CD8-positive, alpha-beta memory T cell (primary cell): ENCODE measurements around the gene MIER2. TPM values are rescaled to one million over a fixed set of nuclear protein-coding genes. Genes with fewer than 3 reads are reported as not detected.
"Not testable (repeated sequence)": the region's sequence is repeated elsewhere in the genome, so short reads cannot be mapped to it uniquely, and the experiment has no call there.

ENCODE experiments used
- CTCF ChIA-PET: fragments of 350-600 bp; sonication (Branson Sonifier 250); formaldehyde crosslinking; loops from one replicate; lab custom pipeline; 2021; ENCODE audit warnings: antibody characterized with exemption; lab: Charles Lee
- POLR2A ChIA-PET: fragments of 350-600 bp; sonication (Branson Sonifier 250); formaldehyde crosslinking; loops from one replicate; lab custom pipeline; 2021; ENCODE audit warnings: antibody characterized with exemption; lab: Charles Lee
- DNase-seq, 5 donors: peaks; one replicate each; pipeline versions ENCODE4 v3.0.0 to v3.0.0-alpha.2; 2020 to 2022; ENCODE audit warnings: mixed read lengths in 1 of 5
- H3K27ac ChIP-seq: one replicate; pipeline ENCODE4 v1.7.0; 2013; ENCODE audit warnings: low read depth, mild to moderate bottlenecking, low read length, moderate library complexity
- H3K27me3 ChIP-seq: 2 replicates; pipeline ENCODE4 v1.7.0; 2013; ENCODE audit warnings: low read length, mild to moderate bottlenecking; ENCODE audit not compliant: insufficient read depth, poor library complexity, severe bottlenecking
- H3K36me3 ChIP-seq: 2 replicates; pipeline ENCODE4 v1.7.0; 2013; ENCODE audit warnings: mild to moderate bottlenecking, low read length, moderate library complexity; ENCODE audit not compliant: insufficient read depth
- H3K4me1 ChIP-seq: 2 replicates; pipeline ENCODE4 v1.7.0; 2013; ENCODE audit warnings: mild to moderate bottlenecking, low read length, moderate library complexity; ENCODE audit not compliant: insufficient read depth
- H3K4me3 ChIP-seq: 2 replicates; pipeline ENCODE4 v1.7.0; 2013; ENCODE audit warnings: mild to moderate bottlenecking, low read length
- H3K9me3 ChIP-seq: 2 replicates; pipeline ENCODE4 v1.7.0; 2013; ENCODE audit warnings: mild to moderate bottlenecking, low read length
- H3K27ac Mint-ChIP-seq, 8 donors: one replicate each; pipeline ENCODE4 v1.8.0; 2020 to 2021; ENCODE audit warnings: mixed read lengths in 8 of 8, mild to moderate bottlenecking in 6 of 8, inconsistent platforms in 3 of 8, moderate library complexity in 3 of 8
- H3K27me3 Mint-ChIP-seq, 2 donors: one replicate each; pipeline ENCODE4 v1.8.0; 2020 to 2021; ENCODE audit warnings: mixed read lengths in 2 of 2, mild to moderate bottlenecking in 1 of 2, moderate library complexity in 1 of 2
- H3K36me3 Mint-ChIP-seq, 3 donors: one replicate each; pipeline ENCODE4 v1.8.0; 2020 to 2021; ENCODE audit warnings: mixed read lengths in 3 of 3, inconsistent platforms in 1 of 3, mild to moderate bottlenecking in 1 of 3
- H3K4me1 Mint-ChIP-seq, 3 donors: one replicate each; pipeline ENCODE4 v1.8.0; 2020 to 2021; ENCODE audit warnings: mixed read lengths in 3 of 3, inconsistent platforms in 1 of 3, mild to moderate bottlenecking in 1 of 3
- H3K4me3 Mint-ChIP-seq, 7 donors: one replicate each; pipeline ENCODE4 v1.8.0; 2020 to 2021; ENCODE audit warnings: mixed read lengths in 7 of 7, mild to moderate bottlenecking in 6 of 7, moderate library complexity in 4 of 7, inconsistent platforms in 2 of 7
- H3K9me3 Mint-ChIP-seq, 5 donors: one replicate each; pipeline ENCODE4 v1.8.0; 2020 to 2022; ENCODE audit warnings: mixed read lengths in 5 of 5, mild to moderate bottlenecking in 3 of 5, moderate library complexity in 2 of 5, inconsistent platforms in 1 of 5
- polyA plus RNA-seq: library from polyadenylated mRNA; unstranded; fragments of 300-500 nt; fragmentation: Illumina TruSeq; gene quantifications from one replicate; pipeline ENCODE4 v1.2.3, GENCODE V29; 2021
- total RNA-seq, 2 experiments: library from RNA; stranded (reverse); gene quantifications; one replicate each; pipeline ENCODE4 v1.2.3, GENCODE V29; 2021

Gene MIER2
- total and polyA plus RNA-seq, 3 experiments from 2014 or later = 4.9 to 20.9 (median 20.9) TPM

DNA sequence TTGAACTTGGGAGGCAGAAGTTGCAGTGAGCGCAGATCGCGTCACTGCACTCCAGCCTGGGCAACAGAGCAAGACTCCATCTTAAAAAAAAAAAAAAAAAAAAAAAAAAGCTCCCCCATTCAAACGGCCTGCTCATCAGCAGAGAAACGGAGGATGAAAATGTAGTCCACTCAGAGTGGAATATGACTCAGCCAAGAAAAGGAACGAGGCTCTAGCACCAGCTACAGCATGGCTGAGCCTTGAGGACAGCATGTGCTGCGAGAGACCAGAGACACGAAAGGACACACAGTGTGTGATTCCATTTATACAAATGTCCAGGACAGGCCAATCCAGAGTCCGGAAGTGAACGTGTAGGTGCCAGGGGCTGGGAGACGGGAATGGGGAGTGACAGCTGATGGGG lies 18.1 kb upstream of the MIER2 start:
- Mint-ChIP-seq H3K4me1 (no peaks in the 10 kb centered on the region), H3K27me3 (peaks cover 7 to 25% of the 10 kb centered on the region in 2 donors), H3K27ac (no peak overlapping the region), H3K36me3 (no peaks in the 10 kb centered on the region), H3K9me3 (no peaks in the 10 kb centered on the region), H3K4me3 (no peak overlapping the region)
- Histone ChIP-seq H3K27ac (no peak overlapping the region), H3K9me3 (no peaks in the 10 kb centered on the region), H3K27me3 (no peaks in the 10 kb centered on the region), H3K36me3 (no peaks in the 10 kb centered on the region), H3K4me3 (no peak overlapping the region), H3K4me1 (no peaks in the 10 kb centered on the region)
- CTCF ChIA-PET = interaction anchor here (0.7 kb wide), 1 partner anchor 70 kb away, joined by 3 read pairs; no protein-coding TSS in a partner anchor
- no peak for DNase-seq
- POLR2A ChIA-PET = interaction anchor here (0.6 kb wide), 1 partner anchor 113 kb away, joined by 7 read pairs; no protein-coding TSS in a partner anchor

DNA sequence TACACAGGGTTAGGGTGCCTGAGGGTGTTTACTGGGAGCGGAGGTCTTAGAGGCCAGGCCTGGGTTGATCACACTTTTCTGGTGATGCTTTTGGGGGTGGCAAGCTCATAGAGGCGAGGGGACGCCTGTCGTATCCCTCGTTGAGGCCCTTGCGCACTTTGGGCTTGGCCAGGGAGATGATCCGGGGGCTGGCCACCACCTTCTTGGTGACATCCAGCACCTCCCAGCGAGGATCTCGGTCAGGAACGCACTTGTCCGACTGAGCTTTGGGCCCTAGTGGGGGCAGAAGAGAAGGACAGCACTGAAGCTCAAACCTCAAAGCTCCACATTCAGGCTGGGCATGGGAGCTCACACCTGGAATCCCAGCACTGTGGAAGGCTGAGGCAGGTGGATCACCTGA lies 17.6 kb upstream of the MIER2 start:
- Histone ChIP-seq H3K9me3 (no peaks in the 10 kb centered on the region), H3K27ac (no peak overlapping the region), H3K4me1 (no peaks in the 10 kb centered on the region), H3K4me3 (no peak overlapping the region), H3K27me3 (no peaks in the 10 kb centered on the region), H3K36me3 (no peaks in the 10 kb centered on the region)
- Mint-ChIP-seq H3K4me1 (no peaks in the 10 kb centered on the region), H3K9me3 (peaks cover 0 to 1% (median 0%) of the 10 kb centered on the region in 5 donors), H3K36me3 (no peaks in the 10 kb centered on the region), H3K27me3 (peaks cover 7 to 25% of the 10 kb centered on the region in 2 donors), H3K4me3 (no peak overlapping the region), H3K27ac (peak overlapping the region in 1 of 8 donors; percentile 52)
- no peak for DNase-seq
- POLR2A ChIA-PET = interaction anchor here (0.6 kb wide), 1 partner anchor 113 kb away, joined by 7 read pairs; no protein-coding TSS in a partner anchor
- CTCF ChIA-PET = interaction anchor here (0.7 kb wide), 1 partner anchor 69 kb away, joined by 3 read pairs; no protein-coding TSS in a partner anchor

DNA sequence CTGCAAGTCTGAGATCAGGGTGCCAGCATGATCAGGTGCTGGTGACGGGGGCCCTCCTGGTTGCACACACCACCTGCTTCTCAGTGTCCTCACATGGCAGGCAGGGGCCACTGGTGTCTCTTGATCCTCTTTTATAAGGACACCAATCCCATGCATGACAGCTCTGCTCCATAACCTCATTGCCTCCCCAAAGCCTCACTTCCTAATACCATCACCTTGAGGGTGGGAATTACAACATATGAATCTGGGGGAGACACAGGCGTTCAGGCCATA lies 15.0 kb upstream of the MIER2 start:
- POLR2A ChIA-PET = no interaction called here
- H3K9me3 Mint-ChIP-seq = peaks cover 0 to 7% (median 0%) of the 10 kb centered on the region in 5 donors
- H3K9me3 ChIP-seq = no peaks in the 10 kb centered on the region
- H3K27me3 Mint-ChIP-seq = peaks cover 3 to 10% of the 10 kb centered on the region in 2 donors
- no peak overlapping the region for H3K27ac Mint-ChIP-seq
- no peaks in the 10 kb centered on the region for H3K36me3 Mint-ChIP-seq
- no peak overlapping the region for H3K4me3 Mint-ChIP-seq
- no peak overlapping the region for H3K4me3 ChIP-seq
- H3K4me1 ChIP-seq = no peaks in the 10 kb centered on the region
- no peaks in the 10 kb centered on the region for H3K4me1 Mint-ChIP-seq
- H3K27me3 ChIP-seq = no peaks in the 10 kb centered on the region
- no peak overlapping the region for H3K27ac ChIP-seq
- CTCF ChIA-PET = no interaction called here
- DNase-seq = no peak
- no peaks in the 10 kb centered on the region for H3K36me3 ChIP-seq

DNA sequence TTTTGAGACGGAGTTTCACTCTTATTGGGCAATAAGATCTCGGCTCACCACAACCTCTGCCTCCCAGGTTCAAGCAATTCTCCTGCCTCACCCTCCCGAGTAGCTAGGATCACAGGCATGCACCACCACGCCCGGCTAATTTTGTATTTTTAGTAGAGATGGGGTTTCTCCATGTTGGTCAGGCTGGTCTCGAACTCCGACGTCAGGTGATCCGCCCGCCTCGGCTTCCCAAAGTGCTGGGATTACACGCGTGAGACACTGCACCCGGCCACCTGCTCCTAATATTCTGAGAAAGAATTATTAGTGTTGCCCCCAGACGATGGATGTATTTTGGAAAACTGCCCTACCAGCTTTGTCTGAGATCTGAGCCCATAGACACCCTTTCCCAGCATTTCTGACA lies 10.9 kb upstream of the MIER2 start:
- H3K27me3 ChIP-seq, H3K9me3 ChIP-seq, DNase-seq, CTCF ChIA-PET, H3K4me1 ChIP-seq, H3K36me3 Mint-ChIP-seq, H3K27ac ChIP-seq, H3K4me3 ChIP-seq, H3K4me3 Mint-ChIP-seq, H3K4me1 Mint-ChIP-seq, POLR2A ChIA-PET, H3K27ac Mint-ChIP-seq, H3K36me3 ChIP-seq: not testable (repeated sequence)
- H3K27me3 Mint-ChIP-seq = peaks cover 4 to 10% of the 10 kb centered on the region in 2 donors
- H3K9me3 Mint-ChIP-seq = peaks cover 4 to 13% (median 6%) of the 10 kb centered on the region in 5 donors

DNA sequence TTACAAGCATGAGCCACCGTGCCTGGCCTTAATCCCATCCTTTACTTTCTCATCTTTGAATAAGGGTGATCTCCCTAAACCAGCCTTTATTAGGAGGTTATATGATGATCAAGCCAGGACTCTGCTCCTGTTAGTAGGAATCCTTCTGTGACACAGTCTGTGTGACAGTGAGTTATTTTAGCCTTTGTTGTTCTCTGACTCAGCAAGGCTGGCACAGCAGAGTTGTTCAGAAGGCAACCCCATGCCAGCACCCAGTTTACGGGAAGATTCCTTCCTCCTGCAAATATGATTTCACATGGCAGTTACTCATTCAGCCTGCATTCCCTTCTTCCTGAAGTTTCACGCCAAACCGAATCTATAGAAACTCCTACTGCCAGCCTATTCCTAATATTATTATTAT lies 10.5 kb upstream of the MIER2 start:
- no peak overlapping the region for H3K4me3 Mint-ChIP-seq
- ChIA-PET POLR2A (no interaction called here), CTCF (no interaction called here)
- H3K27ac Mint-ChIP-seq = peak overlapping the region in 1 of 8 donors; percentile 57
- DNase-seq = no peak
- peaks cover 0 to 3% (median 0%) of the 10 kb centered on the region in 3 donors for H3K36me3 Mint-ChIP-seq
- H3K4me3 ChIP-seq = no peak overlapping the region
- no peaks in the 10 kb centered on the region for H3K9me3 ChIP-seq
- no peaks in the 10 kb centered on the region for H3K4me1 Mint-ChIP-seq
- H3K27me3 ChIP-seq = no peaks in the 10 kb centered on the region
- peaks cover 4 to 10% of the 10 kb centered on the region in 2 donors for H3K27me3 Mint-ChIP-seq
- no peaks in the 10 kb centered on the region for H3K36me3 ChIP-seq
- H3K27ac ChIP-seq = no peak overlapping the region
- peaks cover 4 to 13% (median 6%) of the 10 kb centered on the region in 5 donors for H3K9me3 Mint-ChIP-seq
- H3K4me1 ChIP-seq = no peaks in the 10 kb centered on the region

DNA sequence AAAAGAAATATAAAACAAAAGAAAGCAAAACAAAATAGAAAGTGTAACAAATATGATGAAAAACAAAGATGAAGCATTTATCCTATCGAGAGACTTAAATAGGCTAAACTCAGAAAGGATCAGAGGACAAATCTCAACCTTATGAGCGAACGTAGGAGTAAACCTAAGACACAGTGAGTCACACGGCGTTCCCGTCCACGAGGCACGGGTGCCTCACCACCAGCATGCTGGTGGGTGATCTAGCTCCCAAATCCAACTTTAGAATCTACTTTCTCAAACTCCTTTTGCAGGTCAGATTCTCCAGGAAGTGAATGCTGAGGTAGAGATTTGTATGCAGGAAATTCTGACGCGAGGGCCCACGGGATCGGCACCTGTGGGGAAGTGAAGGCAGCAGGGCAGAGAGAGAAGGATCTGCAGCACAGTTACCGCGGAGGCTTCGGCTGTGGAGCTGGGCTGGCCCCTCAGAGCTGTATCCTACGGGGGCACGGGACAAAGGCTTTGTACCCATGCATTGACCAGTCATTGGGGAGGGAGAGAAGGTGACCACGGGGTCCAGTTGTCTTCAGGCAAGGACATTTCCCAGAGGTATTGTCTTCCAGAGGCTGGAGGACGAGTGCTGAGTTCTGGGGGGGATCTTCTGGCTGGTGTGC lies 7.5 kb upstream of the MIER2 start:
- peaks cover 0 to 3% (median 0%) of the 10 kb centered on the region in 3 donors for H3K36me3 Mint-ChIP-seq
- H3K27ac Mint-ChIP-seq = peak overlapping the region in 1 of 8 donors; percentile 29

DNA sequence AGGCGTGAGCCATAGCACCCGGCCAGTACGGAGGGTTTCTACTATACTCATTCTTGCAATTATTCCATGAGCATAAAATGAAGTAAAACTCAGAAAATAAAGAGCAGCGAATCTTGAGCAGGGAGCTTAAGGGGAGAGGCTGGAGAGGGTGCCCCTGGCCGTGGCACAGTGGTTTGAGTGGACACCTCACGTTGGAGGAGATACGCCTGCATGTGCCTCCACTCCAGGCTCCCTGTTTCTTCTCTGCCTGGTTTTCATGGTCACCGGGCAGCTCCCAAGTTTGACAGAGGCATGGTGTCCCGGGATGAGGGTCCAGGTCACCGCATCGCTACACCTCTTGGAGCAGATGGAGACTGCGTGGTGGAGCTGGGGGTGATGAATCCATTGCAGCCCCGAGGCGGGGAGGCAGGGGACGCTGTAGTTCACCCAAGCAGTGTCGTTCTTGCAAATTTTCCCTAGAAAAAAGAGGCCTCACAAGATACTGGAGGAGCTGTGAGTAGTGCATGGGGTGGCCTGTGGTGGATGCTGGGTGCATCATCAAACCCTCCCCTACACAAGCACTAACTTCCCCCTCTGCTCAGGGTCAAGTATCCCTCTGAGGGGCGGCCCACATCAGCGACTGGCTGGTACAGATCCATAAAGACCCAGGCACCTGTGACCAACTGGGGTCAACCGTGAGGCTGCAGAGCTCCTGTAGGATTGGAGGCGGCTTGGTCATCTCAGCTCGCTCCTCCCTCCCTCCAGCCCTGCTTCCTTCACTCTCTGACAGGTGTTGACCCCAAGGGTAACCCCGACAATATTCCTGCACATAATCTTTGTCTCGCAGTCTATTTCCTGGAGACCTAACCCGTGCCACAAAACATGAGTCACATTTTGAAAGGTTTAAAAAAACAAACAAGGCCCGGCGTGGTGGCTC lies 3.6 kb upstream of the MIER2 start:
- H3K4me3 Mint-ChIP-seq = no peak overlapping the region
- POLR2A ChIA-PET = no interaction called here
- H3K4me1 Mint-ChIP-seq = peaks cover 9 to 16% (median 16%) of the 10 kb centered on the region in 3 donors
- H3K27me3 Mint-ChIP-seq = peaks cover 0 to 4% of the 10 kb centered on the region in 2 donors
- no peaks in the 10 kb centered on the region for H3K36me3 ChIP-seq
- no peak for DNase-seq
- H3K27me3 ChIP-seq = no peaks in the 10 kb centered on the region
- peak overlapping the region in 1 of 8 donors; percentile 94 for H3K27ac Mint-ChIP-seq
- H3K4me1 ChIP-seq = peaks cover 15% of the 10 kb centered on the region
- CTCF ChIA-PET = no interaction called here
- peaks cover 0 to 5% (median 0%) of the 10 kb centered on the region in 3 donors for H3K36me3 Mint-ChIP-seq
- no peaks in the 10 kb centered on the region for H3K9me3 ChIP-seq
- no peak overlapping the region for H3K27ac ChIP-seq
- peaks cover 0 to 2% (median 0%) of the 10 kb centered on the region in 5 donors for H3K9me3 Mint-ChIP-seq
- no peak overlapping the region for H3K4me3 ChIP-seq

More for the DNA sequence above, 7.5 kb upstream of the MIER2 start:
- Histone ChIP-seq H3K27me3 (no peaks in the 10 kb centered on the region), H3K27ac (no peak overlapping the region), H3K36me3 (no peaks in the 10 kb centered on the region), H3K4me1 (no peaks in the 10 kb centered on the region), H3K4me3 (no peak overlapping the region), H3K9me3 (no peaks in the 10 kb centered on the region)
- Mint-ChIP-seq H3K9me3 (peaks cover 4 to 13% (median 6%) of the 10 kb centered on the region in 5 donors), H3K4me3 (peak overlapping the region in 1 of 7 donors; percentile 59), H3K27me3 (peaks cover 0 to 2% of the 10 kb centered on the region in 2 donors), H3K4me1 (no peaks in the 10 kb centered on the region)
- ChIA-PET CTCF (no interaction called here), POLR2A (no interaction called here)
- DNase-seq = no peak
